ENCODE data around the gene FBLN1. TPM values are rescaled to one million over a fixed set of nuclear protein-coding genes. Genes with fewer than 3 reads are reported as not detected.
A peak's percentile ranks its signal among the peaks of the same experiment; 100 is the strongest.

Gene FBLN1
- total and polyA plus RNA-seq, 11 donors, result 22.4 to 239 (median 44.7) TPM

GRCh38 chr22:45550416-45550815 is 47.7 kb downstream of the FBLN1 start:
- Histone ChIP-seq H3K36me3 (peaks cover 0 to 32% (median 0%) of the 10 kb centered on the region in 9 donors), H3K4me3 (no peak overlapping the region), H3K27me3 (peaks cover 0 to 3% (median 0%) of the 10 kb centered on the region in 9 donors), H3K27ac (peak overlapping the region in 10 of 12 donors; percentile 7 to 86 (median 72)), H3K9me3 (no peaks in the 10 kb centered on the region), H3K4me1 (peaks cover 0 to 61% (median 31%) of the 10 kb centered on the region in 12 donors)
- DNase-seq (no peak), ATAC-seq (no peak)
- TF ChIP-seq POLR2A (IDR thresholded peaks at IDR 0.05) (no peak), CTCF (IDR thresholded peaks at IDR 0.05) (no peak)
- intact Hi-C loops (cut with DNase I), result loop anchor here in 8 of 10 donors (2.0 to 5.0 kb wide), 4 partner anchors 38 to 283 kb away; partner anchors contain the start of gene FBLN1 (in 1 of the 8)
- WGBS, 4 donors, result 90 to 97% (median 93%) methylated on average over 7 to 14 of the region's 14 CpGs

GRCh38 chr22:45550891-45551290 is 48.2 kb downstream of the FBLN1 start:
- Histone ChIP-seq H3K4me1 (peaks cover 0 to 61% (median 31%) of the 10 kb centered on the region in 12 donors), H3K9me3 (no peaks in the 10 kb centered on the region), H3K27ac (peak overlapping the region; percentile 7 to 86 (median 72)), H3K27me3 (peaks cover 0 to 3% (median 0%) of the 10 kb centered on the region in 9 donors), H3K4me3 (no peak overlapping the region), H3K36me3 (peaks cover 0 to 32% (median 0%) of the 10 kb centered on the region in 9 donors)
- TF ChIP-seq POLR2A (IDR thresholded peaks at IDR 0.05), result no peak
- no peak for TF ChIP-seq CTCF (IDR thresholded peaks at IDR 0.05)
- intact Hi-C loops (cut with DNase I), result loop anchor here in 8 of 10 donors (2.0 to 5.0 kb wide), 4 partner anchors 39 to 284 kb away; partner anchors contain the start of gene FBLN1 (in 1 of the 8)
- 85 to 94% (median 90%) methylated on average over 9 to 11 of the region's 11 CpGs for WGBS, 4 donors
- DNase-seq (no peak), ATAC-seq (no peak)

GRCh38 chr22:45551310-45552016 is 48.8 kb downstream of the FBLN1 start:
- peaks cover 0 to 3% (median 0%) of the 10 kb centered on the region in 9 donors for H3K27me3 ChIP-seq
- peaks cover 0 to 37% (median 0%) of the 10 kb centered on the region in 9 donors for H3K36me3 ChIP-seq
- peak in 3 of 4 donors; percentile 10 to 33 (median 17) for ATAC-seq
- WGBS, 4 donors, result 68 to 78% (median 74%) methylated on average over 17 to 18 of the region's 18 CpGs
- intact Hi-C loops (cut with DNase I), result loop anchor here (2.0 to 5.0 kb wide), 6 partner anchors 39 to 284 kb away; partner anchors contain the start of gene FBLN1 (in 1 of the 10)
- peak in 3 of 5 donors; percentile 31 to 57 (median 41) for DNase-seq
- peaks cover 0 to 61% (median 31%) of the 10 kb centered on the region in 12 donors for H3K4me1 ChIP-seq
- peak overlapping the region; percentile 22 to 86 (median 72) for H3K27ac ChIP-seq
- no peak overlapping the region for H3K4me3 ChIP-seq
- H3K9me3 ChIP-seq, result no peaks in the 10 kb centered on the region
- no peak for TF ChIP-seq CTCF (IDR thresholded peaks at IDR 0.05)
- TF ChIP-seq POLR2A (IDR thresholded peaks at IDR 0.05), result no peak

- Histone ChIP-seq H3K4me1 (peaks cover 0 to 61% (median 31%) of the 10 kb centered on the region in 12 donors), H3K9me3 (no peaks in the 10 kb centered on the region), H3K4me3 (no peak overlapping the region), H3K27me3 (peaks cover 0 to 3% (median 0%) of the 10 kb centered on the region in 9 donors), H3K27ac (peak overlapping the region; percentile 22 to 86 (median 72)), H3K36me3 (peaks cover 0 to 36% (median 0%) of the 10 kb centered on the region in 9 donors)
- DNase-seq (no peak), ATAC-seq (peak in 1 of 4 donors; percentile 13)
- 83 to 88% (median 85%) methylated on average over 12 of the region's 12 CpGs for WGBS, 4 donors
- intact Hi-C loops (cut with DNase I), result loop anchor here in 9 of 10 donors (2.0 to 5.0 kb wide), 6 partner anchors 40 to 285 kb away; partner anchors contain the start of gene FBLN1 (in 1 of the 9)
- TF ChIP-seq CTCF (IDR thresholded peaks at IDR 0.05) (no peak), POLR2A (IDR thresholded peaks at IDR 0.05) (no peak)
Observed at GRCh38 chr22:45552017-45552411, 49.3 kb downstream of the FBLN1 start.
